Activated CD8-positive, alpha-beta memory T cell treated with anti-CD3 and anti-CD28 coated beads, Interleukin-2, amount 50 U/mL, for 1 hour (primary cell): ENCODE results near the gene GCNT2.
"Not testable (repeated sequence)": the region's sequence is repeated elsewhere in the genome, so short reads cannot be mapped to it uniquely, and the experiment has no call there.

Source experiments
- DNase-seq: peaks from one replicate; pipeline ENCODE4 v3.0.0-alpha.2; 2020; ENCODE audit errors: extremely low read depth

The GCNT2 gene

GRCh38 chr6:10521104-10521808, at the start of gene GCNT2:
TSS of gene GCNT2 (plus strand) at chr6:10521351. CDS start at chr6:10528912, 7,561 bp downstream.
- DNase-seq = no peak

- DNase-seq = no peak
Observed at GRCh38 chr6:10472634-10473033, 48.5 kb upstream of the GCNT2 start.

GRCh38 chr6:10478187-10479040, 42.7 kb upstream of the GCNT2 start:
- DNase-seq = no peak

- DNase-seq = no peak
Observed at GRCh38 chr6:10479939-10480700, 41.0 kb upstream of the GCNT2 start.

GRCh38 chr6:10481101-10481500, 40.0 kb upstream of the GCNT2 start:
- no peak for DNase-seq

- no peak for DNase-seq
Observed at GRCh38 chr6:10482636-10483257, 38.4 kb upstream of the GCNT2 start.

GRCh38 chr6:10484912-10485311, 36.2 kb upstream of the GCNT2 start:
- no peak for DNase-seq

GRCh38 chr6:10485406-10485805, 35.7 kb upstream of the GCNT2 start:
- no peak for DNase-seq

- no peak for DNase-seq
Observed at GRCh38 chr6:10486215-10486614, 34.9 kb upstream of the GCNT2 start.

GRCh38 chr6:10486944-10487588, 34.1 kb upstream of the GCNT2 start:
- DNase-seq = not testable (repeated sequence)

- no peak for DNase-seq
Observed at GRCh38 chr6:10487668-10488327, 33.4 kb upstream of the GCNT2 start.

- no peak for DNase-seq
Observed at GRCh38 chr6:10491463-10491862, 29.7 kb upstream of the GCNT2 start.

GRCh38 chr6:10491905-10492304, 29.2 kb upstream of the GCNT2 start:
- not testable (repeated sequence) for DNase-seq

GRCh38 chr6:10495029-10495428, 26.1 kb upstream of the GCNT2 start:
- DNase-seq = no peak

- no peak for DNase-seq
Observed at GRCh38 chr6:10505529-10505928, 15.6 kb upstream of the GCNT2 start.

- no peak for DNase-seq
Observed at GRCh38 chr6:10507298-10507697, 13.9 kb upstream of the GCNT2 start.

- no peak for DNase-seq
Observed at GRCh38 chr6:10507715-10508114, 13.4 kb upstream of the GCNT2 start.

- DNase-seq = no peak
Observed at GRCh38 chr6:10510592-10511367, 10.4 kb upstream of the GCNT2 start.

- DNase-seq = no peak
Observed at GRCh38 chr6:10511477-10511876, 9.7 kb upstream of the GCNT2 start.

GRCh38 chr6:10513544-10513943, 7.6 kb upstream of the GCNT2 start:
- no peak for DNase-seq
